ENCODE results near the gene MEX3C.
A peak's percentile ranks its signal among the peaks of the same experiment; 100 is the strongest.

MEX3C gene

DNA sequence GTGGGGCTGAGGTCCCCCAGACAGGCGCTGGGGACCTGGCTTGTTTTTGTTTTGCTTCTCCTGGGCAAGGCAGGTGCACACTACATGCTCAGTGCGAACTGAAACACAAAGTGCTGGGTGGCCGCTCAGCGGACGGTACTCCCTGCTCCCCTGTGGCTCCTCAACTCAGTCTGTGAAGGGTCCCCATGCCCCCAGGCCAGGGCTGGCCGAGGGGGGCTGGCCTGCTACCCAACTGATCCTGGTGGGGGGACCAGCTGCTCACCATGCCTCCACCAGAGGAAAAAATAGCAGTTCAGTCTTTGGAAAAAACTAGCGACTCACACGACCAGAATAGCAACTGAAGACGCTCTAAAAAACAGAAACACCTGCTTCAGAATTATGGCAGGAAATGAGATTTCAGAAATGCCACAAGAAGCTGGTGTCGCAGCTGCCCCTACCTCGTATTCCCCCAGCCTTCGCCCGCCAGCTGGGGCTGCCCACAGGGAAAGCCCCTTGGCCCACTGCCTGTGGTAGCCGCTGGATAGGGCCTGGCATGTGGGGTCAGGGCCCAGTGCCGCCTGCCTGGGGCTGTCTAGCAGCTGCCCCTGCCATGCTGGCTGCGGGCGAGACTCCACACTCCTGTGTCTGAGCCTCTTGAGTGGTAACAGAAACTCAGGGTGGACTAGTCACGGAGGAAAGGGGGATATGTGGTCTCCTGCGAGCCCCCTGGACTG, 43.7 kb downstream of the MEX3C start:
- DNase-seq = peak; percentile 36 to 42

- DNase-seq = peak; percentile 72 to 91
Measured at GRCh38 chr18:51151568-51152511, 45.6 kb downstream of the MEX3C start.

DNA sequence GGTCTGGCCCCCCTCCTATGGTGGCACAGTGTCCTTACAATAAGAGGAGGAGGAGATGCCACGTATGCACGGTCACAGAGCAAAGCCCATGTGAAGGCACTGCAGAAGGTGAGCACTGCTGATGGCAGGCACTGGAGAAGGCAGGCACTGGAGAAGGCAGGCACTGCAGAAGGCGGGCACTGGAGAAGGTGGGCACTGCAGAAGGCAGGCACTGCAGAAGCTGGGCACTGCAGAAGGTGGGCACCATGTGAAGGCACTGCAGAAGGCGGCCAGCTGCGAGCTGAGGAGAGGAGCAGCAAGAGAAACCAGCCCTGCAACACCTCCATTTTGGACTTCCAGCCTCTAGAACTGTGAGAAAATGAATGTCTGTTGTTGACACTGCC, 46.3 kb downstream of the MEX3C start:
- no peak for DNase-seq

DNA sequence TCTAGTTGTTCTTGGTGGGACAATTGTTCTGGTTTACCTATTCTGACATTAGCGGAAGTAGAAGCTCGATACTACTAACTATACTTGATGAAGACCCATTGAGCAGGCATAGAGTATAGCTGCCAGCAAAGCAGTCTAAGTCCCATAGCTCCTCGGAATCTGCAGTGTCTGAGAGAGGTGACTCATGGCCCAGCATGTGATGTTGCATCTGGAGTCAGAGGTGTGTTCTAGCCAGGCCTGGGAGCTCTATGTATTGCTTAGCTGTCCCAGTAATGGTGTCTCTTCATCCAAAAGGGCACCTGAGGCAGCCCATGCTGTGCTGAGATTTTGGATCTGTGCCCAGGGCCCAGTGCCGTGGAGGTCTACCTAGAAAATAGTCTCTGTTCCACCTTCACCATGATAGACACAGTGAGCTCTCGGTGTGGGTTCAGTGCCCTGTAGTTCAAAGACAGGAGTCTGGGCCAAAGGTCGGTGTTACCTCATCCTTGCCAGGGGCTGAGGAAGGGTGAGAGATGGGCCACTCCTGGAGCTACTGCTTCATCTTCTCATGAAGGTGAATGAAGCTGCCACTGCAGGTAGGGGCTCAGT, 47.3 kb downstream of the MEX3C start:
- peak in 1 of 2 experiments; percentile 38 for DNase-seq

DNA sequence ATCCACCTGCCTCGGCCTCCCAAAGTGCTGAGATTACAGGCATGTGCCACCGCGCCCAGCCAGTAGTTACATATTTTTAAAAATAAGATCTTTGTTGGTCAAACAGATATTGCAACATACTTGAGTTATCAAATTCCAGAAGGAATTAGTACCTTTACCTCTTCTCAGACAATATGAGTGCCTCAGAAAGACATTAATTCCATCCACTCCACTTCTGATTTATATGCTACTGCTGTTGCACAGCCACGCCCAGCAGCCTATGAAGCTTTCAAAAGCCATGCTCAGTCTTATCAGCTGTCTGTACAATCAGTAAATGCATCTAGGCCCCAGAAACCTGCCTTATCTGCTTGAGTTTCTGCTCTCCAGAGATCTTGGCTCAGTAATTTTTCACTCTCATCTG, 47.8 kb downstream of the MEX3C start:
- no peak for DNase-seq

GRCh38 chr18:51146909-51147308, 50.6 kb downstream of the MEX3C start:
- DNase-seq = no peak

- DNase-seq = no peak
Measured at GRCh38 chr18:51138936-51139335, 58.5 kb downstream of the MEX3C start.

DNA sequence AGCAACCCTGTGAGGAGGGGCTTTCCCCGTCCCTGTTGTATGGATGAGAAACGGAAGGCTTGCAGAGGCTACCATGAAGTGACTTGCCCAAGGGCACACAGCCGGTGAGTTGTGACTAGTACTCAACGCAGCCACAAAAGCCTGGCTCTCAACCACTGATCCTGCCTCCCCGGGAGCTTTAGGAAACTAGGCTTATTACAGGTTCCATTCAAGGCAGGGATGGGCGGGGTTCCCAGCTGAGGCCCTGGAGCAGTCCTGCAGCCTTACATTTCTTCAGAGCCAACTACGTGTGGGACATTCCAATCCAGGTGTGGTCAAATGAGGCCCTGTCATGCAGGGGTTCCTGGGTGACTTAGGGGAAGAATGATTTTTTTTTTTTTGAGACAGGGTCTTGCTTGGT, 59.6 kb downstream of the MEX3C start:
- DNase-seq = no peak

DNA sequence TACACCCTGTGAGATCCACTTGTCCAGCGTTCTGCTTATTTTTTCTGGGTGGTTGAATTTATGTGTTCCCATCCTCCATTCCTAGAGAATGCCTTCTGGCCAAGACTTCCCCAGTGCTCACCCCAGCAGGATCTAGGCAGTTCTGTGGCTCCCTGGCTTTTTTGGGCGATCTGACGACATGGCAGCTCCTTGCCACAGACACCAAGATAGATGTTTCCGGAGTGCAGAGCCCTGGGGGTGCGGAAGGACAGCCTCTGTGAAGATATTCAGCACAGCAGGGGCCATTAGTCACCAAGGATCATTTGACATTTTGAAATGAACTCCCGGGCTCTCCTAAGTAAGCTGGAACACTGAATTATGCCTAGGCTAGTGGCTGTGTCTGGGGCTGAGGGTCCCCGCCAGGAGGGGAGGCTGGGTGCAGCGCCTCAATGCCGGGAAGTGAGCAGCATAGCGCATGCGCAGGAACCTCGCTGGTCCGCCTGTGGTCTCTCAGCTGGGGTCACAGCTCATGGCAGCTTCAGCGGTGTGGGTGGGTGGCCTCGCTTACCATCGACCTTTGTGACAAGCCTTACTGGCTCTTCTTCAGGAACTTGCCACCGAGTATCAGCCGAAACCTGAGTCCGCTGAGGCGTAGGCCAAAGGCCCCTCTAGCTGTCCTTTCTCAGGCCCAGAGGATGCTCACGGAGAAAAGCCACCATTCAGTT, 60.3 kb downstream of the MEX3C start:
- DNase-seq = no peak

DNA sequence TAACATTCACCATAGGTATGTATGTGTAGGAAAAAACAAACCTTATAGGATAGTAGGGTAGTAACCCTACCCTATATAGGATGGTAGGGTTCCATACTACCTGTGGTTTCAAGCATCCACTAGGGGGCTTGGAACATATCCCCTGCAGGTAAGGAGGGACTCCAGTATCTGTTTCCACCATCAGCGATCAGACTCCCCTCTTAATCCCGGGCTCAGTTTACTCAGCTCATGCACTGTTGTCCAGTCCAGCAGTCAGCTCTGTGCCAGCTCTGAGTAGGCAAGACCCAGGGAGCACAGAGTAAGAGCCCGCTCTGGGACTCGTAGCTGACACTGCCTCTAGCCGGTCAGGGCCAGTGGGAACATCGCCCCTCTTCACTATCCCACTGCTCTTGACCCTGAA, 61.7 kb downstream of the MEX3C start:
- no peak for DNase-seq

DNA sequence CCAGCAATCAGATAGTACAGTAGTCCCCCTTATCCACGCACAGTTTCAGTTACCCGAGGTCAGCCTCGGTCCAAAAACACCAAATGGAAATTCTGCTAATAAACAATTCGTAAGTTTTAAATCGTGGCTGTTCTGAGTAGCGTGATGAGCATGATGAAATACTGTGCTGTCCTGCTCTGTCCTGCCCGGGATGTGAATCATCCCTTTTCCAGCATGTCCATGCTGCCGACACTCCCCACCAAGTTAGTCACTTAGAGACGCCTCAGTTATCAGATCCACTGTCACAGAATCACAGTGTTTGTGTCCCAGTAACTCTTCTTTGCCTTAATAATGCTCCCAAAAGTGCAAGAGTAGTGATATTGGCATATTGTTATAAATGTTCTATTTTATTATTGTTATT, 62.1 kb downstream of the MEX3C start:
- DNase-seq = no peak

DNA sequence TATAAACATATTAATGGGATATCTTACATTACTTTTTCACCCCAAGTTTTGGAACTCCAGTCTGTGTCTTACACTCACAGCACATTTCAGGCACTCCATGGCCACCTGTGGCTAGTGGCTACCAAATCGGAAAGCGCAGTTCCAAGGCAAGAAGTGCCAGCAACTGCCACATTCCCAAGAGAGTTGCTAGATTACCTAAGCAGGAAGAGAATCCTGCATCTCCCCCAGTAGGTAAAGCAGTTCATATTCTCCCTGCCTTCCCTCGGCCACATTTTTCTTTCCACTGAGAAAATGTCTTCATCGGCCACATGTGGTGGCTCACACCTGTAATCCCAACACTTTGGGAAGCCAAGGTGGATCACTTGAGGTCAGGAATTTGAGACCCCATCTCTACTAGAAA, 62.8 kb downstream of the MEX3C start:
- DNase-seq = no peak

DNA sequence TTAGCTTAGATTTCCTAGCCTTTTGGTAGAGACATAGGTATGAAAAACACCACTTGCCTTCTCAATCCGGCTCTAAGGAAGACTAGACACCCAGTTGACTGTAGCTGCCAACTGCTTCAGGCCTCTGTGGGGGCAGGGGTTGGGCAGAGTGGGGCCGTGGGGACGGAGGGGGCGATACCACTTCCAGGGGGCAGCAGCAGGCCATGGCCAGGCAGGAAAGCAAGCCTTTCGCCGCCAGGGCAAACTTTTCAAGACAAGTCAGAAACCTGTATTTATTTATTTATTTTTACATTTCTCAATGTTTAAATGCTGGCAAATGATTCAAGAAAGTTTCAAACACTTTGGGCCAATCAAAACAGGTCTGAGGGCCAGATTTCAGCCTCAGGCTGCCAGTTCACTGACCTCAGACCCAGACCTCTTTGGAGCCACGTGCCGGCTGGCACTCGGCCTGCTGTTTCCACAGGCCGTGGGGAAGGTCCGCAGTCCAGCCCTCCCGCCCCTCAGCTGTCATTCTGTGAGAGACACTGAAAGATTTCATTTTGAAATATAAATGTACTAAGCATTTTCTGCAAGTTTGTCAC, 63.8 kb downstream of the MEX3C start:
- no peak for DNase-seq

- DNase-seq = no peak
Measured at GRCh38 chr18:51132256-51132935, 65.1 kb downstream of the MEX3C start.

DNA sequence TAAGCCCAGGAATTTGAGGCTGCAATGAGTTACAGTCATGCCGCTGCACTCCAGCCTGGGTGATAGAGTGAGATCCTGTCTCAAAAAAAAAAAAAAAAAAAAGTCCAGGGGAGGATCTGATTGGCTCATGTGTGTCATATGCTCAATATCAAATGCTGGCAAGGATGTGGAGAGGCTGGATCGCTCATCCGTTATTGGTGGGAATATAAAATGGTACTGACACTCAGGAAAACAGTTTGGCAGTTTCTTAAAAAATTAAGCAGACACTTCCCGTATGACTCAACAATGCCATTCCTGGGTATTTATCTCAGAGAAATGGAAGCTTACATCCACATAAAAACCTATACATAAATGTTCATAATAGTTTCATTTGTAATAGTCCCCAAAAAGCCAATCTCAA, 68.9 kb downstream of the MEX3C start:
- DNase-seq = no peak

GRCh38 chr18:51127664-51128063, 69.8 kb downstream of the MEX3C start:
- DNase-seq = no peak

DNA sequence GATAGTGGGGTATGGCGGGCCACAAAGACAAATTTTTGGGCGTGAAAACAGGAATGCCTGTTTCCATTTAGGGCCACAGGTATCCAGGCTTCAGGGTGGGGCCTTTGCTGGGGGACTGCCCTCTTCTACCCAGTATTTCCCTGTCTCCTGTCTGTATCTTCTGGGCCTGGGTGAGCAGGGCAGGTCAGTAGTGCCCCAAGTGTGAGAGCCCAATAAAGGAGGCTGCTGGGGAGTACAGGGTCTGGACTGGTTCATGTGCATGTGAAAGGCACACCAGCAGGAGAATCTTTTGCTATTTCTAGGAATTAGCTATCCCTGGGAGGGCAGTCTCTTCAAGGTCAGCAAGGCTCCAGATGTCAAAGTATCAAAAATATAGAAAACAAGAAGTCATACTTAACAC, 71.5 kb downstream of the MEX3C start:
- DNase-seq = no peak
